Hepatocyte (in vitro differentiated cells): ENCODE results near the gene ANO2. TPM values are rescaled to one million over a fixed set of nuclear protein-coding genes. Genes with fewer than 3 reads are reported as not detected.

Experiments used
- DNase-seq: peaks from one replicate; pipeline ENCODE4 v3.0.0-alpha.2; 2016; ENCODE audit warnings: low spot score
- H2AFZ ChIP-seq: fragments of 200-600 bp; sonication (generic); 2 replicates; pipeline ENCODE4 v1.6.0; 2016; ENCODE audit warnings: antibody characterized with exemption, mild to moderate bottlenecking
- H3K27ac ChIP-seq: fragments of 200-600 bp; sonication (generic); 2 replicates; pipeline ENCODE4 v1.5.1; 2016; ENCODE audit warnings: mild to moderate bottlenecking
- H3K27me3 ChIP-seq: fragments of 200-600 bp; sonication (generic); 2 replicates; pipeline ENCODE4 v1.6.1; 2016
- H3K36me3 ChIP-seq: fragments of 200-600 bp; sonication (generic); replicated peaks from 2 replicates; pipeline ENCODE4 v1.5.1; 2016; ENCODE audit warnings: low read depth; ENCODE audit not compliant: insufficient read depth
- H3K4me1 ChIP-seq: fragments of 200-600 bp; sonication (generic); 2 replicates; pipeline ENCODE4 v1.5.1; 2016; ENCODE audit warnings: mild to moderate bottlenecking, moderate library complexity; ENCODE audit not compliant: insufficient read depth
- H3K4me2 ChIP-seq: fragments of 200-600 bp; sonication (generic); 2 replicates; pipeline ENCODE4 v1.6.0; 2016
- H3K4me3 ChIP-seq: fragments of 200-600 bp; sonication (generic); 2 replicates; pipeline ENCODE4 v1.5.1; 2016; ENCODE audit warnings: mild to moderate bottlenecking
- H3K79me2 ChIP-seq: fragments of 200-600 bp; sonication (generic); 2 replicates; pipeline ENCODE4 v1.6.0; 2017; ENCODE audit warnings: mild to moderate bottlenecking
- H3K9me2 ChIP-seq: fragments of 200-600 bp; sonication (generic); replicated peaks from 2 replicates; pipeline ENCODE4 v1.6.0; 2017; ENCODE audit warnings: mild to moderate bottlenecking; ENCODE audit not compliant: insufficient read depth
- H3K9me3 ChIP-seq: fragments of 200-600 bp; sonication (generic); 2 replicates; pipeline ENCODE4 v1.5.1; 2016; ENCODE audit warnings: low read depth, mild to moderate bottlenecking
- H4K20me1 ChIP-seq: fragments of 200-600 bp; sonication (generic); 2 replicates; pipeline ENCODE4 v1.6.0; 2016; ENCODE audit warnings: mild to moderate bottlenecking; ENCODE audit not compliant: insufficient read depth, poor library complexity, severe bottlenecking
- CTCF ChIP-seq: fragments of 200-600 bp; sonication (generic); IDR thresholded peaks from 2 replicates; pipeline ENCODE4 v1.5.1; 2016; ENCODE audit warnings: antibody characterized with exemption, mild to moderate bottlenecking; ENCODE audit not compliant: poor library complexity
- EZH2 ChIP-seq: fragments of 200-600 bp; sonication (generic); IDR thresholded peaks from 2 replicates; pipeline ENCODE4 v1.6.1; 2016; ENCODE audit warnings: antibody characterized with exemption, mild to moderate bottlenecking, borderline replicate concordance
- EZH2phosphoT487 ChIP-seq: fragments of 200-600 bp; sonication (generic); IDR thresholded peaks from one replicate; pipeline ENCODE4 v1.6.1; 2018; ENCODE audit warnings: antibody characterized with exemption, mild to moderate bottlenecking, low read depth, moderate library complexity; ENCODE audit not compliant: unreplicated experiment, severe bottlenecking
- WGBS: methylation state at CpG from one replicate; pipeline ENCODE4 v1.1.6; 2016; ENCODE audit warnings: low lambda C conversion rate; ENCODE audit errors: missing lambda C conversion rate; 5-methylcytosine and 5-hydroxymethylcytosine counted together
- polyA plus RNA-seq: library from polyadenylated mRNA; unstranded; fragments of >200 nt; fragmentation: Nextera tagmentation; extraction: Ambion mirVana; gene quantifications from 2 replicates; pipeline ENCODE4 v1.2.1, GENCODE V29; 2016
- total RNA-seq: library from RNA; depleted of rRNA; stranded (reverse); fragments of >200 nt; gene quantifications from 2 replicates; pipeline ENCODE4 v1.2.3, GENCODE V29; 2014

The ANO2 gene
- total and polyA plus RNA-seq, 2 experiments from 2014 or later, result 1.0 to 1.9 TPM

- Histone ChIP-seq H2AFZ (no peak overlapping the region), H3K36me3 (no peaks in the 10 kb centered on the region), H3K4me3 (no peak overlapping the region), H3K27me3 (no peaks in the 10 kb centered on the region), H3K9me3 (no peaks in the 10 kb centered on the region), H3K27ac (no peak overlapping the region), H3K4me1 (peaks cover 5% of the 10 kb centered on the region), H3K79me2 (no peaks in the 10 kb centered on the region), H3K4me2 (no peak overlapping the region), H3K9me2 (no peaks in the 10 kb centered on the region), H4K20me1 (no peaks in the 10 kb centered on the region)
- WGBS, result 89% methylated on average over 5 of the region's 5 CpGs
- DNase-seq, result no peak
- TF ChIP-seq EZH2phosphoT487, result no peak
Measured at GRCh38 chr12:5733916-5734315, 211.1 kb downstream of the ANO2 start.

- no peaks in the 10 kb centered on the region for H3K79me2 ChIP-seq
- no peak overlapping the region for H3K4me3 ChIP-seq
- H3K9me2 ChIP-seq, result no peaks in the 10 kb centered on the region
- no peak for DNase-seq
- H2AFZ ChIP-seq, result no peak overlapping the region
- 93% methylated on average over 11 of the region's 11 CpGs for WGBS
- TF ChIP-seq CTCF (no peak), EZH2phosphoT487 (no peak), EZH2 (no peak)
- no peaks in the 10 kb centered on the region for H3K9me3 ChIP-seq
- H3K27me3 ChIP-seq, result no peaks in the 10 kb centered on the region
- H3K4me2 ChIP-seq, result no peak overlapping the region
- H4K20me1 ChIP-seq, result no peaks in the 10 kb centered on the region
- H3K4me1 ChIP-seq, result peaks cover 5% of the 10 kb centered on the region
- no peak overlapping the region for H3K27ac ChIP-seq
- H3K36me3 ChIP-seq, result no peaks in the 10 kb centered on the region
Measured at GRCh38 chr12:5733136-5733755, 211.8 kb downstream of the ANO2 start.

- Histone ChIP-seq H3K79me2 (no peaks in the 10 kb centered on the region), H3K9me3 (no peaks in the 10 kb centered on the region), H3K27ac (no peak overlapping the region), H4K20me1 (no peaks in the 10 kb centered on the region), H3K36me3 (no peaks in the 10 kb centered on the region), H3K27me3 (no peaks in the 10 kb centered on the region), H2AFZ (no peak overlapping the region), H3K4me1 (peaks cover 5% of the 10 kb centered on the region), H3K4me3 (no peak overlapping the region), H3K9me2 (no peaks in the 10 kb centered on the region), H3K4me2 (no peak overlapping the region)
- no peak for DNase-seq
- TF ChIP-seq EZH2phosphoT487, result no peak
- TF ChIP-seq CTCF, result no peak
- no peak for TF ChIP-seq EZH2
- WGBS, result 94% methylated on average over 7 of the region's 7 CpGs
Measured at GRCh38 chr12:5730962-5731361, 214.1 kb downstream of the ANO2 start.

GRCh38 chr12:5723711-5724252, 221.3 kb downstream of the ANO2 start:
- H3K9me2 ChIP-seq, result no peaks in the 10 kb centered on the region
- H3K79me2 ChIP-seq, result no peaks in the 10 kb centered on the region
- H3K4me2 ChIP-seq, result no peak overlapping the region
- H3K27ac ChIP-seq, result no peak overlapping the region
- no peak overlapping the region for H2AFZ ChIP-seq
- no peaks in the 10 kb centered on the region for H3K27me3 ChIP-seq
- H3K4me1 ChIP-seq, result no peaks in the 10 kb centered on the region
- H4K20me1 ChIP-seq, result no peaks in the 10 kb centered on the region
- no peaks in the 10 kb centered on the region for H3K9me3 ChIP-seq
- WGBS, result 81% methylated on average over 4 of the region's 4 CpGs
- no peak overlapping the region for H3K4me3 ChIP-seq
- DNase-seq, result no peak
- TF ChIP-seq EZH2phosphoT487 (no peak), CTCF (no peak), EZH2 (no peak)
- no peaks in the 10 kb centered on the region for H3K36me3 ChIP-seq
